Measurements from ENCODE around the gene UST.

DNA sequence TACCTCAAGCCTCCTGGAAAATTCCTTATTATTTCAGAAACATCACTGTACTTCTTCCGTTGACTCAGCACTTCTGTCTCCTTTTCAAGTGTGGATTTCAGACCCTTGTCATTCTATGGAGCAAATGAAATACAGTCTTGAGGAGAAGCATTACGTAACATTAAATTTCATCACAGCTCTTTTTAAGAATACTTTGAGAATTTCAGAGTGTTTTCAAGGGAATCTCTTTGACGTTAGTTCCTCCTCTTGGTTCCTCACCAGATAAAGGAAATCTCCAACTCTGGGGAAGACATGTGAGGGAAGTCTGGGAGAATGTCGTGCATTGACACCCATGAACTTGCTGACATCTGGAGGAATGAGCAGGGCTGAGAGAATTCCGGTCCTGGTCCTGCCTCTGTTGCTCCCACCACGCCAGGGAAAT, 32.3 kb downstream of the UST start:
- TF ChIP-seq, protein P1, sequence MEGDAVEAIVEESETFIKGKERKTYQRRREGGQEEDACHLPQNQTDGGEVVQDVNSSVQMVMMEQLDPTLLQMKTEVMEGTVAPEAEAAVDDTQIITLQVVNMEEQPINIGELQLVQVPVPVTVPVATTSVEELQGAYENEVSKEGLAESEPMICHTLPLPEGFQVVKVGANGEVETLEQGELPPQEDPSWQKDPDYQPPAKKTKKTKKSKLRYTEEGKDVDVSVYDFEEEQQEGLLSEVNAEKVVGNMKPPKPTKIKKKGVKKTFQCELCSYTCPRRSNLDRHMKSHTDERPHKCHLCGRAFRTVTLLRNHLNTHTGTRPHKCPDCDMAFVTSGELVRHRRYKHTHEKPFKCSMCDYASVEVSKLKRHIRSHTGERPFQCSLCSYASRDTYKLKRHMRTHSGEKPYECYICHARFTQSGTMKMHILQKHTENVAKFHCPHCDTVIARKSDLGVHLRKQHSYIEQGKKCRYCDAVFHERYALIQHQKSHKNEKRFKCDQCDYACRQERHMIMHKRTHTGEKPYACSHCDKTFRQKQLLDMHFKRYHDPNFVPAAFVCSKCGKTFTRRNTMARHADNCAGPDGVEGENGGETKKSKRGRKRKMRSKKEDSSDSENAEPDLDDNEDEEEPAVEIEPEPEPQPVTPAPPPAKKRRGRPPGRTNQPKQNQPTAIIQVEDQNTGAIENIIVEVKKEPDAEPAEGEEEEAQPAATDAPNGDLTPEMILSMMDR (IDR thresholded peaks at IDR 0.05; ENCODE audit: insufficient read depth, low read length, poor library complexity, severe bottlenecking) = no peak
- no peak for TF ChIP-seq EZH2phosphoT487 (conservative IDR thresholded peaks at IDR 0.05; ENCODE audit: low read length)

Measured in SU-DHL-6 (cell line).